Activated T-cell treated with anti-CD3 and anti-CD28 coated beads, Interleukin-2, amount 50 U/mL, for 72 hours (primary cell): ENCODE results near the gene NCAM2. TPM values are rescaled to one million over a fixed set of nuclear protein-coding genes. Genes with fewer than 3 reads are reported as not detected.

ENCODE experiments used
- ATAC-seq, 2 donors: fragments of 150-1000 bp; cut with Tn5 transposase; replicated peaks in 1 of 2; 2 replicates each; pipeline ENCODE4 v1.10.0; 2021; ENCODE audit warnings: moderate library complexity in 2 of 2, mild to moderate bottlenecking in 1 of 2
- DNase-seq, 2 donors: peaks; one replicate each; pipeline ENCODE4 v3.0.0; 2021 to 2022; ENCODE audit warnings: mixed read lengths in 1 of 2
- H3K27ac Mint-ChIP-seq: one replicate; pipeline ENCODE4 v1.8.0; 2022; ENCODE audit warnings: mild to moderate bottlenecking, moderate library complexity, mixed read lengths
- H3K27me3 Mint-ChIP-seq: one replicate; pipeline ENCODE4 v1.8.0; 2022; ENCODE audit warnings: low read depth, mixed read lengths
- H3K36me3 Mint-ChIP-seq, 2 donors: one replicate each; pipeline ENCODE4 v1.8.0; 2022; ENCODE audit warnings: mixed read lengths in 2 of 2, mild to moderate bottlenecking in 1 of 2; ENCODE audit not compliant: insufficient read depth in 2 of 2
- H3K4me1 Mint-ChIP-seq: one replicate; pipeline ENCODE4 v1.8.0; 2022; ENCODE audit warnings: low read depth, mixed read lengths
- H3K4me3 Mint-ChIP-seq, 2 donors: one replicate each; pipeline ENCODE4 v1.8.0; 2022; ENCODE audit warnings: mild to moderate bottlenecking in 2 of 2, mixed read lengths in 2 of 2, moderate library complexity in 2 of 2
- H3K9me3 Mint-ChIP-seq, 2 donors: one replicate each; pipeline ENCODE4 v1.8.0; 2022; ENCODE audit warnings: mixed read lengths in 2 of 2
- total RNA-seq, 2 donors: library from RNA; stranded (reverse); gene quantifications; one replicate each; pipeline ENCODE4 v1.2.3, GENCODE V29; 2022

The NCAM2 gene
- total RNA-seq, 2 donors from 2014 or later = not detected

DNA sequence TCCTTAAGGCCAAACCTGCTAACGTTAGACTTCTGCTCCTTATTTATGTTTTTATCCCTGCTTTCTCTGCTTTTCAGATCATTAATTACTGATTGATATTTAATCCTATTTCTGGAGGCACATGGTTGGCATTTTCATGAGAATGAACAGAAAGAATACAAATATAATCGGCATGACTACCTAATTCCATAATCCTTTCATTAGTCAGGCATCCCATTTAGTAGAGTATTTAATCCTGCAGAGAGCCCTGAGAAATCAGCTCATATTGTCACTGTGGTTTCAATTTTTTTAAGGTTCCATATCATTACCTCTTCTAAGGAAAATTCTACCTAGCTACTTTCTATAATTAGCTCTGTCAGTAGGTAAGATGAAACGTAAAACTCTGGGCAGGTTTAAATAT, 238.8 kb downstream of the NCAM2 start:
- Mint-ChIP-seq H3K27me3 (no peaks in the 10 kb centered on the region), H3K36me3 (no peaks in the 10 kb centered on the region), H3K4me3 (no peak overlapping the region), H3K27ac (no peak overlapping the region), H3K4me1 (no peaks in the 10 kb centered on the region), H3K9me3 (no peaks in the 10 kb centered on the region)
- DNase-seq (no peak), ATAC-seq (no peak)

DNA sequence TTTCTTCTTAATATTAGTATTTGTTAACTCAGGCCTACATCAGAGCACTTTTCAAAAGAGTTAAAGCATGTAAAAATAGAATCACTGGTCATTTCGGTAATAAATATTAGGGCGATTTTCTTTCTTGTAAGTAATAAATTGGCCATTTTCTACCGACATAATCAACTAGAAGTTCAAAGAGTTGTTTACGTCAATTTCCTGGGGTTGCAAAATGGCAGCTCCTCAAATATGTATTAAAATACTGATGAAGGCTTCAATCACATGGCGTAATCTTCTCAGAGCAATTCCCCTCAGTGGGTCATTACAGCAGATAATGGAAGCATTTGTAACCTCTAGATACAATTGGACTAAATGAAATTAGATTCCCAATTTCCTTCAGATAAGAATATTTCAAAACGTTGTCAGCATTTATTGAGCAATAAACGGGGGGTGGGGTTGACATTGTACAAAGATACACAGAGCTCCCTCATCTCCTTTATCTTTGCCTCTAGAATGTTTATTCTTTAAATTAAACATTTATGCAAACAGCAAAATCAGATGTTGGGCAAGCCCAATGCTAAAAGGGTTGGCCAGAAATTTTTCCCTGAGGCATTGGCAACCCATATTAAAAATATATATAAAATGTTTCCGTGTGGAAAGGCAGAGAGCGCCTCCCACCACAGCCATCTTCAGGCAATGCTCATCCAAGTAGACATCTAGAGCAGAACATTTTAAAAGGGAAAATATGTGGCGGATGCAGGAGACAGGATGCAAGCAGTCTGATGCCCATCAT, 240.6 kb downstream of the NCAM2 start:
- ATAC-seq (no peak), DNase-seq (no peak)
- Mint-ChIP-seq H3K4me3 (no peak overlapping the region), H3K36me3 (no peaks in the 10 kb centered on the region), H3K27ac (no peak overlapping the region), H3K4me1 (no peaks in the 10 kb centered on the region), H3K27me3 (no peaks in the 10 kb centered on the region), H3K9me3 (peaks cover 0 to 1% of the 10 kb centered on the region in 2 donors)

DNA sequence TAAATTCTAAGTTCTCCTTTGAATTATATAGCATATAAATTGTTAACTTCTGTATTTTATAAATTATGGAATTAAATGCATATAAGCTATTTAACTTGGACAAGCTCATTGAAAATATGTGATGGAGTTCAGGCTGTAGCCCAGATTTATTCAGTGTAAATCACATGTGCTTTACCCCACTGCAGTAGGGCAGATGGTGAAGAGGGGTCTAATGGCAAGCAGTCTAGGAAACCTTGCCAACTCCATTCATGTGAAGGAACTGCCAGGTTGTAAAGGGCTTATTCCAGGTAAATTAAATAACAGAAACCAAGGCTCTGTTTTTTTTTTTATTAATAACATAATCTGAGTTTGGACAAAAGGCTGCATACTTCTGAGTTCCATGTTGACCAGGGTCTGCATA, 243.2 kb downstream of the NCAM2 start:
- H3K9me3 Mint-ChIP-seq = peaks cover 4% of the 10 kb centered on the region in 2 donors
- no peak overlapping the region for H3K27ac Mint-ChIP-seq
- no peak overlapping the region for H3K4me3 Mint-ChIP-seq
- H3K36me3 Mint-ChIP-seq = peaks cover 0 to 2% of the 10 kb centered on the region in 2 donors
- H3K27me3 Mint-ChIP-seq = no peaks in the 10 kb centered on the region
- ATAC-seq (no peak), DNase-seq (no peak)
- no peaks in the 10 kb centered on the region for H3K4me1 Mint-ChIP-seq

DNA sequence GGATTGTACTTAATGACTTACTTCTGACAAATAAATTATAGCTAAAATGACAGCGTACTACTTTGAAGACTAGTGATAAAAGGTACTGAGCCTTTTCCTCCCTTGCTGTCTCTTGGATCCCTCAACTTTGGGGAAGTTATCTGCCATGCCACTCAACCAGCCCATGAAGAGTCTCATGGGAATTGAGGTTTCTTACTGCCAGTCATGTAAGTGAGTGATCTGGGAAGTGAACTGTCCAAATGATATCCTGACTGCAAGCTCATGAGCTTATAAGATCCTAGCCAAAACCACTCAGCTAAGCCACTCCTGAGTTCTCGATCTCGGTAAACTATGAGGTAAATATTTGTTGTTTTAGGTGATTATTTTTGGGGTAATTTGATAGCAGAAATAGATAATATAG, 247.8 kb downstream of the NCAM2 start:
- no peaks in the 10 kb centered on the region for H3K4me1 Mint-ChIP-seq
- H3K4me3 Mint-ChIP-seq = no peak overlapping the region
- H3K27me3 Mint-ChIP-seq = no peaks in the 10 kb centered on the region
- DNase-seq (no peak), ATAC-seq (no peak)
- H3K36me3 Mint-ChIP-seq = peaks cover 0 to 2% of the 10 kb centered on the region in 2 donors
- peaks cover 4% of the 10 kb centered on the region in 2 donors for H3K9me3 Mint-ChIP-seq
- no peak overlapping the region for H3K27ac Mint-ChIP-seq

- Mint-ChIP-seq H3K27ac (no peak overlapping the region), H3K9me3 (peaks cover 4% of the 10 kb centered on the region in 2 donors), H3K4me1 (no peaks in the 10 kb centered on the region), H3K27me3 (no peaks in the 10 kb centered on the region), H3K36me3 (peaks cover 0 to 2% of the 10 kb centered on the region in 2 donors), H3K4me3 (no peak overlapping the region)
- no peak for ATAC-seq
- no peak for DNase-seq
Observed at GRCh38 chr21:21247424-21247823, 249.2 kb downstream of the NCAM2 start.

GRCh38 chr21:21262048-21262447, 263.8 kb downstream of the NCAM2 start:
- no peak for ATAC-seq
- H3K4me3 Mint-ChIP-seq = no peak overlapping the region
- H3K36me3 Mint-ChIP-seq = peaks cover 0 to 2% of the 10 kb centered on the region in 2 donors
- H3K9me3 Mint-ChIP-seq = peaks cover 2 to 4% of the 10 kb centered on the region in 2 donors
- no peaks in the 10 kb centered on the region for H3K4me1 Mint-ChIP-seq
- no peak for DNase-seq
- H3K27ac Mint-ChIP-seq = no peak overlapping the region
- H3K27me3 Mint-ChIP-seq = no peaks in the 10 kb centered on the region

- ATAC-seq (no peak), DNase-seq (no peak)
- no peaks in the 10 kb centered on the region for H3K4me1 Mint-ChIP-seq
- no peak overlapping the region for H3K27ac Mint-ChIP-seq
- H3K4me3 Mint-ChIP-seq = no peak overlapping the region
- peaks cover 0 to 2% of the 10 kb centered on the region in 2 donors for H3K9me3 Mint-ChIP-seq
- H3K36me3 Mint-ChIP-seq = no peaks in the 10 kb centered on the region
- no peaks in the 10 kb centered on the region for H3K27me3 Mint-ChIP-seq
Observed at GRCh38 chr21:21268061-21268471, 269.9 kb downstream of the NCAM2 start.

DNA sequence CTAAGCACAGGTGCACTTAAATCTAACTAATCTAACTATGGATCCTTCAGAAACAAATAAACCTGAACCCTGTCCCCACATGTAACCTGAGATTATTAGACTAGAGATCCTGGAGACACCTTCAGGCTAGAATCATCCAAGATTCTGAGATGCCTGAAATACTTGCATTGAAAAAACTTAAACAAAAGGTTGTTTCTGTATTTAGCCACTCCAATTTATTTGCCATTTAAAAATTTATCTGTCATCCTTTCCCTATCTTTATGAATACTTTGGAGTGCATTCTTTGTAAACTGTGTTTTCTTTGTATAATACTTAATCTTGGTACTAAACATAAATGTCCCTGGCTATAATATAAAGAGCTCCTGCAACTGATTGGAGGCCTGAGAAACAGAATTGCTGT, 270.7 kb downstream of the NCAM2 start:
- Mint-ChIP-seq H3K9me3 (peaks cover 0 to 2% of the 10 kb centered on the region in 2 donors), H3K36me3 (no peaks in the 10 kb centered on the region), H3K27ac (no peak overlapping the region), H3K4me3 (no peak overlapping the region), H3K27me3 (no peaks in the 10 kb centered on the region), H3K4me1 (no peaks in the 10 kb centered on the region)
- ATAC-seq = no peak
- no peak for DNase-seq

- ATAC-seq (no peak), DNase-seq (no peak)
- H3K9me3 Mint-ChIP-seq = peaks cover 3 to 5% of the 10 kb centered on the region in 2 donors
- no peaks in the 10 kb centered on the region for H3K27me3 Mint-ChIP-seq
- H3K27ac Mint-ChIP-seq = no peak overlapping the region
- peaks cover 0 to 1% of the 10 kb centered on the region in 2 donors for H3K36me3 Mint-ChIP-seq
- H3K4me1 Mint-ChIP-seq = no peaks in the 10 kb centered on the region
- no peak overlapping the region for H3K4me3 Mint-ChIP-seq
Observed at GRCh38 chr21:21279193-21279901, 281.1 kb downstream of the NCAM2 start.

DNA sequence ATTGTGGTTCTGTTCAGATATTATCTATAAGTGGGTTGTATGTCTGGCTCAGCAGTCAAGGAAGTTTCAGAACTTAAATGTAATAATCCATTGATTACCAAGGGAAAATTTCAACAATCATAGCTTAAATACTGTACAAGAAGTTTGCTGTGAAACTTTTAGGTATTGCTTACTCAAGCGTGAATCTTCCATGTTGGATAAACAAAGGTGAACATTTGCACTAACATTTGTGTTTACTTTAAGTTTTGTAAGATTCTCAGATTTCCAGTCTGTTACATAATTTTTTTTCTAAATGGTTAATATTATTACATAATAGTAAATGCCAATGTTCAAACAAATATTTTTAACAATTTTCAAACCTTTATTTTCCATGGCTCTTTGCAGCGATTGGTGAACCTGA, 285.6 kb downstream of the NCAM2 start:
- DNase-seq (no peak), ATAC-seq (no peak)
- H3K4me1 Mint-ChIP-seq = no peaks in the 10 kb centered on the region
- H3K27ac Mint-ChIP-seq = no peak overlapping the region
- H3K4me3 Mint-ChIP-seq = no peak overlapping the region
- peaks cover 0 to 2% of the 10 kb centered on the region in 2 donors for H3K9me3 Mint-ChIP-seq
- H3K27me3 Mint-ChIP-seq = no peaks in the 10 kb centered on the region
- H3K36me3 Mint-ChIP-seq = peaks cover 0 to 1% of the 10 kb centered on the region in 2 donors

- no peaks in the 10 kb centered on the region for H3K4me1 Mint-ChIP-seq
- no peaks in the 10 kb centered on the region for H3K9me3 Mint-ChIP-seq
- DNase-seq = no peak
- no peaks in the 10 kb centered on the region for H3K27me3 Mint-ChIP-seq
- H3K36me3 Mint-ChIP-seq = no peaks in the 10 kb centered on the region
- no peak for ATAC-seq
- no peak overlapping the region for H3K4me3 Mint-ChIP-seq
- no peak overlapping the region for H3K27ac Mint-ChIP-seq
Observed at GRCh38 chr21:21286170-21286798, 288.1 kb downstream of the NCAM2 start.

- Mint-ChIP-seq H3K9me3 (peaks cover 1 to 9% of the 10 kb centered on the region in 2 donors), H3K36me3 (no peaks in the 10 kb centered on the region), H3K27me3 (no peaks in the 10 kb centered on the region), H3K4me1 (no peaks in the 10 kb centered on the region), H3K4me3 (no peak overlapping the region), H3K27ac (no peak overlapping the region)
- DNase-seq (no peak), ATAC-seq (no peak)
Observed at GRCh38 chr21:21290751-21291150, 292.5 kb downstream of the NCAM2 start.

DNA sequence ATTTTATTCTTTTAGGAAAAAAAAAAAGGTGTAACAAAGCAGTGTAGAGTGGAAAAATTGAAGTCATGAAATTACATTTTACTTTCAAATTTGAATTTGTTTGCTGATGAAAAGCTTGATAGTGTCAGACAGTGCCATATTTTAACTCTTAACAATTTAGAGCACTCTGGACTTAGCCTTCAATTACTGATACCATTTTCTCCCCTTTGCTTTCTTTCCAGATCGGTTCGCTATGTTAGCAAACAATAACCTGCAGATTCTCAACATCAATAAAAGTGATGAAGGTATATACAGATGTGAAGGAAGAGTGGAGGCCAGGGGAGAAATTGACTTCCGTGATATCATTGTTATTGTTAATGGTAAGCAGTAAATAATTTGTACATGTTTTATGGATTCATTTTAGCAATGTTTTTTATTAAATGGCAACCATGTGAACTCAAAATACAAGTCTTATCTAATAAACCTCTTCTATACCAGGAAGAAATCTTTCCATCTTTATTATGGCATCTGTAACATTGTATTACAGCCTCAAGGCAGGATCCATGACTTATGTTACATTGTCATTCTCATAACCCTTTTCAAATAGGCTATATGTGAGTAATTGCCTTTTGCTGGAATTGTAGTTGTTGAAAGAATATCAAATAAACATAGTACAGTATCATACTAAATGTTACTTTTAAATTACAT, 293.8 kb downstream of the NCAM2 start:
- Mint-ChIP-seq H3K36me3 (no peaks in the 10 kb centered on the region), H3K4me3 (no peak overlapping the region), H3K9me3 (peaks cover 4 to 12% of the 10 kb centered on the region in 2 donors), H3K27ac (no peak overlapping the region), H3K27me3 (no peaks in the 10 kb centered on the region), H3K4me1 (no peaks in the 10 kb centered on the region)
- DNase-seq (no peak), ATAC-seq (no peak)
